Activated T-cell treated with anti-CD3 and anti-CD28 coated beads, Interleukin-2, amount 50 U/mL, for 1 hour (primary cell): ENCODE measurements around the gene IGSF10.
"Not testable (repeated sequence)": the region's sequence is repeated elsewhere in the genome, so short reads cannot be mapped to it uniquely, and the experiment has no call there.

ENCODE experiments used
- DNase-seq: peaks from one replicate; pipeline ENCODE4 v3.0.0-alpha.2; 2020

IGSF10 gene

GRCh38 chr3:151460774-151461450 lies at the start of gene IGSF10:
IGSF10 (minus strand) TSS chr3:151461061; CDS start chr3:151458709, 2,352 bp downstream.
- no peak for DNase-seq

GRCh38 chr3:151509468-151510135 lies 48.7 kb upstream of the IGSF10 start:
- DNase-seq, result not testable (repeated sequence)

- no peak for DNase-seq
These were observed 43.7 kb upstream of the IGSF10 start for GRCh38 chr3:151504606-151505005.

GRCh38 chr3:151503074-151503473 lies 42.2 kb upstream of the IGSF10 start:
- no peak for DNase-seq

- DNase-seq, result no peak
These were observed 41.2 kb upstream of the IGSF10 start for GRCh38 chr3:151501923-151502632.

- DNase-seq, result no peak
These were observed 40.5 kb upstream of the IGSF10 start for GRCh38 chr3:151501171-151501922.

GRCh38 chr3:151499168-151499567 lies 38.3 kb upstream of the IGSF10 start:
- no peak for DNase-seq

- no peak for DNase-seq
These were observed 30.7 kb upstream of the IGSF10 start for GRCh38 chr3:151491525-151491924.

GRCh38 chr3:151487833-151488232 lies 27.0 kb upstream of the IGSF10 start:
- not testable (repeated sequence) for DNase-seq

- no peak for DNase-seq
These were observed 23.2 kb upstream of the IGSF10 start for GRCh38 chr3:151483961-151484520.

GRCh38 chr3:151483488-151483887 lies 22.6 kb upstream of the IGSF10 start:
- no peak for DNase-seq

GRCh38 chr3:151480492-151480891 lies 19.6 kb upstream of the IGSF10 start:
- no peak for DNase-seq

GRCh38 chr3:151479452-151479851 lies 18.6 kb upstream of the IGSF10 start:
- no peak for DNase-seq

- no peak for DNase-seq
These were observed 17.5 kb upstream of the IGSF10 start for GRCh38 chr3:151478335-151478697.

- no peak for DNase-seq
These were observed 16.9 kb upstream of the IGSF10 start for GRCh38 chr3:151477591-151478334.

- no peak for DNase-seq
These were observed 15.6 kb upstream of the IGSF10 start for GRCh38 chr3:151476344-151477018.

- no peak for DNase-seq
These were observed 7.5 kb upstream of the IGSF10 start for GRCh38 chr3:151468284-151468917.

GRCh38 chr3:151467069-151467468 lies 6.2 kb upstream of the IGSF10 start:
- DNase-seq, result no peak

- DNase-seq, result no peak
These were observed 2.1 kb upstream of the IGSF10 start for GRCh38 chr3:151462991-151463390.

GRCh38 chr3:151462278-151462780 lies 1.5 kb upstream of the IGSF10 start:
- no peak for DNase-seq

- no peak for DNase-seq
These were observed 633 bp downstream of the IGSF10 start for GRCh38 chr3:151460228-151460627.
